GM12873 (cell line): ENCODE results near the gene RAPH1.

ENCODE experiments used
- TF ChIP-seq, protein P1 (sequence below): IDR thresholded peaks from 2 replicates; pipeline ENCODE4 v1.5.1; 2012; ENCODE audit warnings: low read depth, mild to moderate bottlenecking, moderate library complexity, low read length, control low read depth; ENCODE audit not compliant: insufficient read depth; ENCODE audit errors: missing control alignments

The RAPH1 gene

DNA sequence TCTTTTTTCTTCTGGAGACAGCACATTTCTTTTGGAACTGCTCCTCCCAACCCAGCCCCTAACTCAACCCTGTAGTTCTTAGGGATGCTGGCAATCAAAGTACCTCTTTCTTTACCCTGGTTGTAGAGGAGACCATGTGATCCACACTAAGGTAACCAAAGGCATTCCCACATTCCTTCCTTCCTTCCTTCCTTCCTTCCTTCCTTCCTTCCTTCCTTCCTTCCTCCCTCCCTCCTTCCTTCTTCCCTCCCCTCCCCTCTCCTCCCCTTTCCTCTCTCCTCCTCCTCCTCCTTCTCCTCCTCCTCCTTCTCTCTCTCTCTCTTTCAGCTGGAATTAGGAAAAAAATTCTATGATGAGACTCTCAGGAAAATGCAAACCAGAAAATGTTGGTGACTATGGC, 13.8 kb upstream of the RAPH1 start:
- TF ChIP-seq, protein P1, sequence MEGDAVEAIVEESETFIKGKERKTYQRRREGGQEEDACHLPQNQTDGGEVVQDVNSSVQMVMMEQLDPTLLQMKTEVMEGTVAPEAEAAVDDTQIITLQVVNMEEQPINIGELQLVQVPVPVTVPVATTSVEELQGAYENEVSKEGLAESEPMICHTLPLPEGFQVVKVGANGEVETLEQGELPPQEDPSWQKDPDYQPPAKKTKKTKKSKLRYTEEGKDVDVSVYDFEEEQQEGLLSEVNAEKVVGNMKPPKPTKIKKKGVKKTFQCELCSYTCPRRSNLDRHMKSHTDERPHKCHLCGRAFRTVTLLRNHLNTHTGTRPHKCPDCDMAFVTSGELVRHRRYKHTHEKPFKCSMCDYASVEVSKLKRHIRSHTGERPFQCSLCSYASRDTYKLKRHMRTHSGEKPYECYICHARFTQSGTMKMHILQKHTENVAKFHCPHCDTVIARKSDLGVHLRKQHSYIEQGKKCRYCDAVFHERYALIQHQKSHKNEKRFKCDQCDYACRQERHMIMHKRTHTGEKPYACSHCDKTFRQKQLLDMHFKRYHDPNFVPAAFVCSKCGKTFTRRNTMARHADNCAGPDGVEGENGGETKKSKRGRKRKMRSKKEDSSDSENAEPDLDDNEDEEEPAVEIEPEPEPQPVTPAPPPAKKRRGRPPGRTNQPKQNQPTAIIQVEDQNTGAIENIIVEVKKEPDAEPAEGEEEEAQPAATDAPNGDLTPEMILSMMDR = no peak

GRCh38 chr2:203547356-203547755, 12.3 kb upstream of the RAPH1 start:
- TF ChIP-seq, protein P1 = no peak

DNA sequence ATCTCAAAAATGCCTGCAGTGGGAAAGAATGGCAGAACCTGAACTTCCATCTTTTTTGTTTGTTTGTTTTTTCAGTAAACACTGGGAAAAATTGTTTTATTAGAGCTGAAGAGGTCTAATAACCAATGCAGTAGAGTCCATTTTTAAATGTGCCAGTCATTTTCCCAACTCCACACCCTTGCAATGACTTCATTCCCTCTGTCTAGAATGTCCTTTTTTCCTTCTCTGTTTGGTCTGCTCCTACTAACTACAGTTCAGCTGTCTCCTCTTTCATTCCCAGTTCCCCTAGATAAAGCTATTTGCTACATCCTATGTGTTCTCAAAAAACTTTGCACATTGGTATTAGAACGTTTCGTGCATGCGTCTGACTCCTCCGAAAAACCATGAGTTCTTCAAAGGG, 9.3 kb upstream of the RAPH1 start:
- TF ChIP-seq, protein P1 = no peak

- TF ChIP-seq, protein P1 = no peak
Measured at GRCh38 chr2:203543898-203544328, 8.8 kb upstream of the RAPH1 start.

GRCh38 chr2:203535784-203536585, 884 bp upstream of the RAPH1 start:
- TF ChIP-seq, protein P1 = no peak

- TF ChIP-seq, protein P1 = no peak
Measured at GRCh38 chr2:203534621-203535077, 452 bp downstream of the RAPH1 start.

DNA sequence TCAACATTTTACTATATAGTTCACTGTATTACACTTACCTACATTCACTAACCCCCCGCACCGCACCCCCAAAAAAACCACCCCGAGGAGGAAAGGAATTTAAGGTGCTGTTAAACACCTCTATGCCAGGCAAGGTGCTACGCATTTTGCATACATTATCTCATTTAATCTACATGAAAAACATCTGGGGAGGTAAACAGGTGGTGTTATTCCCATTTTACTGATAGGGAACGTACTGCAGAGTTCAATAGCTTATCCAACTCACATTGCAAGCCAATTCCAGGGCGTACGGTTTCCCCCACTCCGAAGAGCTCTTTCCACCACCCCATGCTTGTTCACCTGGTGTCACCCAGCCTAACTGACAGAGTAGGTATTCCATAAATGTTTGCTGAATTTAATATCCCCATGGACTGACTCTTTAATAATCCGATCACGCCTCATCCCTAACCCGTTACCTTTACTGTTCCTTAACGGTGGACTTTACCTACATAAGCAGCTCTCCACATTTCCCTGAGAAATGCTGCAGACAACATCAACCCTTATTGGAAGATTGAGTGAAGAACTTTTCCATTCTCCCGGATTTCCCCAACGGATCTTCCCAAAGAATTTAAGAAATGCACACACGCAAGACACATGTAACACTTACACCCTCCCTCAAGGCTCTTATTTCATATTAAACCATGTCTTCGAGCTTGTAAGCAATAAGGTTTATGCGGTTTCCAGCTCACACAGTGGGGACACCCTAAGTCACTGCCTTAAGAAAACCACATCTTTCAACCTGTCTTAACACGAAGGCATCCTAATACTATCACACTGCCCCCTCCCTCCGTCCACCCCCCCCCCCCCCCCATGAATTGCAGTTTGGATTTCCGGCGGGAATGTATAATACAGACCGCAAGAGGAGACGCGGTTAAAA, 1.2 kb downstream of the RAPH1 start:
- TF ChIP-seq, protein P1 = no peak
